PC-9 (cell line): Measurements from ENCODE around the gene TLE5. TPM values are rescaled to one million over a fixed set of nuclear protein-coding genes. Genes with fewer than 3 reads are reported as not detected.
A peak's percentile ranks its signal among the peaks of the same experiment; 100 is the strongest.

Source experiments
- Bru-seq: library from RNA; stranded (reverse); fragments of 400-500 nt; gene quantifications from one replicate; lab custom pipeline; 2021; lab: Mats Ljungman, UMichigan
- BruChase-seq, 2 experiments: library from RNA; stranded (reverse); fragments of 400-500 nt; gene quantifications; one replicate each; lab custom pipeline; 2021; lab: Mats Ljungman, UMichigan
- BruUV-seq: library from RNA; stranded (reverse); fragments of 400-500 nt; replicated peaks from 2 replicates; lab custom pipeline; 2021; lab: Mats Ljungman, UMichigan
- CTCF ChIA-PET: fragments of 300-600 bp; sonication (Branson Sonifier 250); formaldehyde crosslinking; loops from one replicate; lab custom pipeline; 2022; ENCODE audit warnings: antibody characterized with exemption; lab: Charles Lee
- POLR2A ChIA-PET: fragments of 300-600 bp; sonication (Branson Sonifier 250); formaldehyde crosslinking; loops from one replicate; lab custom pipeline; 2022; ENCODE audit warnings: antibody characterized with exemption; ENCODE audit not compliant: unreplicated experiment; lab: Charles Lee
- DNase-seq, 2 experiments: peaks; one replicate each; pipeline versions ENCODE4 v3.0.0 to v3.0.0-alpha.2; 2015 to 2022; ENCODE audit warnings: mixed read lengths in 1 of 2
- H2AFZ ChIP-seq: fragments of 200-600 bp; sonication (generic); 2 replicates; pipeline ENCODE4 v1.8.1; 2017; ENCODE audit warnings: antibody characterized with exemption
- H3F3A ChIP-seq: fragments of 200-600 bp; sonication (generic); 2 replicates; pipeline ENCODE4 v1.8.1; 2017; ENCODE audit warnings: antibody characterized with exemption, mild to moderate bottlenecking, low read depth; ENCODE audit not compliant: insufficient read depth
- H3K27ac ChIP-seq: fragments of 200-600 bp; sonication (generic); 2 replicates; pipeline ENCODE4 v1.6.1; 2016; ENCODE audit warnings: mixed run types
- H3K27me3 ChIP-seq: fragments of 200-600 bp; sonication (generic); 2 replicates; pipeline ENCODE4 v1.6.1; 2016; ENCODE audit warnings: low read depth, mixed run types; ENCODE audit not compliant: insufficient read depth
- H3K36me3 ChIP-seq: fragments of 200-600 bp; sonication (generic); 2 replicates; pipeline ENCODE4 v1.6.1; 2016; ENCODE audit warnings: low read depth, mixed run types
- H3K4me1 ChIP-seq: fragments of 200-600 bp; sonication (generic); replicated peaks from 2 replicates; pipeline ENCODE4 v1.6.1; 2016; ENCODE audit warnings: mixed run types; ENCODE audit not compliant: insufficient read depth
- H3K4me2 ChIP-seq: fragments of 200-600 bp; sonication (generic); 2 replicates; pipeline ENCODE4 v1.6.1; 2017; ENCODE audit warnings: mixed run types
- H3K4me3 ChIP-seq: fragments of 200-600 bp; sonication (generic); 2 replicates; pipeline ENCODE4 v1.6.1; 2016; ENCODE audit warnings: mixed run types
- H3K79me2 ChIP-seq: fragments of 200-600 bp; sonication (generic); 2 replicates; pipeline ENCODE4 v1.6.1; 2017; ENCODE audit warnings: low read depth, mixed run types
- H3K9me2 ChIP-seq: fragments of 200-600 bp; sonication (generic); 2 replicates; pipeline ENCODE4 v1.8.1; 2017; ENCODE audit warnings: mild to moderate bottlenecking; ENCODE audit not compliant: insufficient read depth
- H3K9me3 ChIP-seq: fragments of 200-600 bp; sonication (generic); 2 replicates; pipeline ENCODE4 v1.8.1; 2016; ENCODE audit warnings: low read depth; ENCODE audit not compliant: insufficient read depth
- H4K20me1 ChIP-seq: fragments of 200-600 bp; sonication (generic); 2 replicates; pipeline ENCODE4 v1.8.1; 2017; ENCODE audit not compliant: insufficient read depth
- EZH2 ChIP-seq: fragments of 200-600 bp; sonication (generic); IDR thresholded peaks from 2 replicates; pipeline ENCODE4 v1.8.0; 2017; ENCODE audit warnings: antibody characterized with exemption, low read depth
- intact Hi-C: fragments of 100-400 bp; cut with micrococcal nuclease; formaldehyde crosslinking; loops from one replicate; pipeline ENCODE4 v1.10.0; 2022; ENCODE audit not compliant: unreplicated experiment
- long read RNA-seq: library from polyadenylated mRNA; stranded (forward); transcript quantifications from one replicate; pipeline ENCODE4 v2.0.0, GENCODE V29; 2022
- total RNA-seq: library from RNA; stranded (reverse); gene quantifications from 2 replicates; pipeline ENCODE4 v1.2.3, GENCODE V29; 2021
- TF ChIP-seq, protein P1 (sequence below): fragments of 200-600 bp; sonication (generic); conservative IDR thresholded peaks from 2 replicates; pipeline ENCODE4 v1.6.1; 2017; ENCODE audit warnings: mixed run types, antibody characterized with exemption, mild to moderate bottlenecking, moderate library complexity

Gene TLE5
- total RNA-seq (210 and 217 TPM in 2 replicates), Bru-seq, nascent RNA (percentile 59 among the genes with signal in this experiment), BruChase-seq, experiment 1, labeled RNA remaining after a 2-hour chase (percentile 68 among the genes with signal in this experiment), BruChase-seq, experiment 2, labeled RNA remaining after a 6-hour chase (percentile 85 among the genes with signal in this experiment)
- long read RNA-seq, transcript AES-202 (7 exons, 1,608 nt), result major isoform, 226 of 299 reads
- long read RNA-seq, transcript AES-207 (6 exons, 942 nt), result minor isoform, 5 of 299 reads
- long read RNA-seq, partial matches to known transcripts, result 4 of 299 reads
- long read RNA-seq, other reads (novel, unspliced or antisense), result 63 of 299 reads

- no peak within 1 kb of the TSS for H3K27ac ChIP-seq
- ChIA-PET CTCF (no interaction called here), POLR2A (interaction anchor here (0.8 kb wide), 1 partner anchor 27 kb away, joined by 4 read pairs; no protein-coding TSS in a partner anchor)
- intact Hi-C loops, result no loop called here
- no peaks in the 10 kb centered on the region for H3K79me2 ChIP-seq
- H3K4me1 ChIP-seq, result no peaks in the 10 kb centered on the region
- DNase-seq, result peak in 1 of 2 experiments; percentile 54
- TF ChIP-seq, protein P1, sequence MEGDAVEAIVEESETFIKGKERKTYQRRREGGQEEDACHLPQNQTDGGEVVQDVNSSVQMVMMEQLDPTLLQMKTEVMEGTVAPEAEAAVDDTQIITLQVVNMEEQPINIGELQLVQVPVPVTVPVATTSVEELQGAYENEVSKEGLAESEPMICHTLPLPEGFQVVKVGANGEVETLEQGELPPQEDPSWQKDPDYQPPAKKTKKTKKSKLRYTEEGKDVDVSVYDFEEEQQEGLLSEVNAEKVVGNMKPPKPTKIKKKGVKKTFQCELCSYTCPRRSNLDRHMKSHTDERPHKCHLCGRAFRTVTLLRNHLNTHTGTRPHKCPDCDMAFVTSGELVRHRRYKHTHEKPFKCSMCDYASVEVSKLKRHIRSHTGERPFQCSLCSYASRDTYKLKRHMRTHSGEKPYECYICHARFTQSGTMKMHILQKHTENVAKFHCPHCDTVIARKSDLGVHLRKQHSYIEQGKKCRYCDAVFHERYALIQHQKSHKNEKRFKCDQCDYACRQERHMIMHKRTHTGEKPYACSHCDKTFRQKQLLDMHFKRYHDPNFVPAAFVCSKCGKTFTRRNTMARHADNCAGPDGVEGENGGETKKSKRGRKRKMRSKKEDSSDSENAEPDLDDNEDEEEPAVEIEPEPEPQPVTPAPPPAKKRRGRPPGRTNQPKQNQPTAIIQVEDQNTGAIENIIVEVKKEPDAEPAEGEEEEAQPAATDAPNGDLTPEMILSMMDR, result no peak
- TF ChIP-seq EZH2, result no peak
- no peaks in the 10 kb centered on the region for H3K9me3 ChIP-seq
- H4K20me1 ChIP-seq, result no peaks in the 10 kb centered on the region; the same call in 1 of the 2 replicates
- H3K4me2 ChIP-seq, result peak within 1 kb of the TSS; percentile 66
- H3F3A ChIP-seq, result peaks cover 14% of the 10 kb centered on the region; the same call in 1 of the 2 replicates
- H3K27me3 ChIP-seq, result no peaks in the 10 kb centered on the region
- no TSS peak for BruUV-seq
- H3K36me3 ChIP-seq, result no peaks in the 10 kb centered on the region
- peak within 1 kb of the TSS; percentile 59 for H3K4me3 ChIP-seq
- H2AFZ ChIP-seq, result no peak within 1 kb of the TSS
- H3K9me2 ChIP-seq, result no peaks in the 10 kb centered on the region
Observed at GRCh38 chr19:3062165-3063105, at the start of gene TLE5. TLE5 (minus strand) TSS chr19:3062495; CDS start chr19:3062200, 295 bp downstream.

- POLR2A ChIA-PET, result no interaction called here
- no peaks in the 10 kb centered on the region for H3K36me3 ChIP-seq
- H3K27ac ChIP-seq, result no peak overlapping the region
- CTCF ChIA-PET, result no interaction called here
- no peak overlapping the region for H3K4me2 ChIP-seq
- TF ChIP-seq, protein P1, result no peak
- TF ChIP-seq EZH2, result no peak
- no peaks in the 10 kb centered on the region for H3K9me2 ChIP-seq
- H3K4me3 ChIP-seq, result no peak overlapping the region
- intact Hi-C loops, result no loop called here
- H3F3A ChIP-seq, result no peaks in the 10 kb centered on the region
- H3K79me2 ChIP-seq, result peaks cover 9% of the 10 kb centered on the region; the same call in 1 of the 2 replicates
- H3K9me3 ChIP-seq, result no peaks in the 10 kb centered on the region
- no peaks in the 10 kb centered on the region for H3K27me3 ChIP-seq
- peaks cover 7% of the 10 kb centered on the region for H4K20me1 ChIP-seq
- no TSS peak for BruUV-seq
- H3K4me1 ChIP-seq, result no peaks in the 10 kb centered on the region
- no peak overlapping the region for H2AFZ ChIP-seq
- no peak for DNase-seq
Observed at GRCh38 chr19:3111586-3112247, 49.4 kb upstream of the TLE5 start.
